SHP77 treated with DMSO at 0.1 percent for 48 hours (cell line): ENCODE data around the gene COBLL1.
"Not testable (repeated sequence)": the region's sequence is repeated elsewhere in the genome, so short reads cannot be mapped to it uniquely, and the experiment has no call there.

Experiments
- DNase-seq: peaks from one replicate; lab custom pipeline; 2025; lab: John Stamatoyannopoulos, UW

The COBLL1 gene

DNA sequence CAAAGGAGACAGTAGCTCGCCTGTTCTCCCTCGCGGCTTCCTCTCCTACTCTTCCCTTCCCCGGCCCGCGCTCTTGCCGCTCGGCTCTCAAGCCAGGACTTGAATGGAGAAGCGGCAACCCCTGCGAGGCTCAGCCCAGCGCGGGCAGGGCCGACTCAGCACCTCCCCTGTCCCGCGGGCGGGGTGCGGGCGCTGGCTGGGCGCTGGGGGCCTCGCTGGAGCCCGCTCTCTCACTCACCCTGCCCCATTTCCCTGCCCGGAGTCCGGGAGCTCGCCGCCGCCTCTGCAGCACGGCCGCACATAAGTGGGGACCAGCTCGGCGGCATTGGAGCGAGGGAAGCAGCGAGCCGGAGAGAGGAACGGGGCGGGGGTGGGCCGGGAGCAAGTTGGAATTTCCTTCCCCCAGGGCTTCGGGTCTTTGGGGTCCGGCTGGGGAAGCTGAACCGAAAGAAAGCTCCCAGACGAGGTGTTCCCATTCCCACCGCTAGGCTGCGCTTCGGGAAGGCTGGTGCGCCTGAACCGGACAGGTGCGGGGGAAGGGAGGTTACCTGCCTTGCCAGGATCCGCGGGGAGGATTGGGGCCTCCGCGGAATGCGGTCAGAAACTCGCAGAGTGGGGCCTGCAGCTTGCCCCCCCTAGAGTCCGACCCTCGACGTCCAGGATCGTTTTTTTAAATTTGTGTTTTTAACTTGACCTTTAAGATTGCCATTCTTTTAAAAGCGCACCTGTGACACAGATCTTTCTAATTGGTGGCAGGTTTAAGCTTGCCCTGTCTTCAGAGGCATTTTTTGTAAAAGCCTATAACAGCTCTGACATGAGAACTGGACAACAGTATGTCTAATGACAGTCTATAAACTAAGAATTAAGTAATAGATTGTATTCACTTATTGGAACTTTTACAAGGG is at the start of gene COBLL1:
Gene COBLL1, minus strand, starts transcription at position 105 of the 905 bp plus-strand sequence. CDS start 627 bp downstream, outside the sequence.
- DNase-seq: no peak

- DNase-seq: no peak
Measured at GRCh38 chr2:164890544-164890943, 48.9 kb upstream of the COBLL1 start.

- DNase-seq: no peak
Measured at GRCh38 chr2:164888592-164888991, 47.0 kb upstream of the COBLL1 start.

GRCh38 chr2:164887434-164888144 is 46.0 kb upstream of the COBLL1 start:
- DNase-seq: no peak

DNA sequence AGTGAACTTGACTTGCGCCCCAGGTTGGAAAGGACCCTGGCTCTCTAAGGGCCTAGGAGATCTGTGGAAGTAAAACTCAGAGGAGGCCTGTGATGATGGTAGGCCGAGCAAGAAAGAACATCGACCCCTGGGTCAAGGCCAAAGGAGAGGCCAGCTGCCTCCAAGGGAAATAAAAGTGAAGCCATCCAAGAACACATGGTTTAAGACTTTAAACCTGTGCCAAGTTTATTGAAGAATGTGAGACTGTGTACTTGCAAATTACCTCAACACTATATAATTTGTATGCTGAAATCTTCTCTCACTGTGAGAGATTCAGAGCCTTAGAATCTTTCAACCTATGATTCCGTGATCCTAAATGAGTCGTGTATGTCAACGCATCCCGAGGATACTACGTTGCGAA is 40.7 kb upstream of the COBLL1 start:
- no peak for DNase-seq

DNA sequence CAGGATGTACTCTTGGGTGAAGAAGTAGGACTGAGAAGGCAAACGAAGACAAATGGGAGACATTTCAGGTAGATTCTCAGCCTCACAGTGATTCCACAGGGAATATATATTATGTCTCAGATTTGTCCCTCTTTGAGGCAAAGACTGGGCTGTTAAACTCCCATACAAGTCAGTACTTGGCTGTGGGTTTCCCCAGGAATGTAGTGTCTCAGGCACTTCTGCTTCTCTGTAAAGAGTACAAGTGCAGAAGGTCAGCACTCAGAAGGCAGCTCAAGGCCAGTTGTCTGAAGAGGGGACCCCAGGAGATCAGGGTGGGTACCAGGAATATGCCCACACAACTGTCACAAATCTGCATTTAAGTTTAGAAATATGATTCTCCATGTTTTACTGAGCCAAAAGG is 39.9 kb upstream of the COBLL1 start:
- DNase-seq: no peak

GRCh38 chr2:164879901-164880535 is 38.4 kb upstream of the COBLL1 start:
- DNase-seq: no peak

- DNase-seq: no peak
Measured at GRCh38 chr2:164877927-164878326, 36.3 kb upstream of the COBLL1 start.

- no peak for DNase-seq
Measured at GRCh38 chr2:164877169-164877568, 35.5 kb upstream of the COBLL1 start.

DNA sequence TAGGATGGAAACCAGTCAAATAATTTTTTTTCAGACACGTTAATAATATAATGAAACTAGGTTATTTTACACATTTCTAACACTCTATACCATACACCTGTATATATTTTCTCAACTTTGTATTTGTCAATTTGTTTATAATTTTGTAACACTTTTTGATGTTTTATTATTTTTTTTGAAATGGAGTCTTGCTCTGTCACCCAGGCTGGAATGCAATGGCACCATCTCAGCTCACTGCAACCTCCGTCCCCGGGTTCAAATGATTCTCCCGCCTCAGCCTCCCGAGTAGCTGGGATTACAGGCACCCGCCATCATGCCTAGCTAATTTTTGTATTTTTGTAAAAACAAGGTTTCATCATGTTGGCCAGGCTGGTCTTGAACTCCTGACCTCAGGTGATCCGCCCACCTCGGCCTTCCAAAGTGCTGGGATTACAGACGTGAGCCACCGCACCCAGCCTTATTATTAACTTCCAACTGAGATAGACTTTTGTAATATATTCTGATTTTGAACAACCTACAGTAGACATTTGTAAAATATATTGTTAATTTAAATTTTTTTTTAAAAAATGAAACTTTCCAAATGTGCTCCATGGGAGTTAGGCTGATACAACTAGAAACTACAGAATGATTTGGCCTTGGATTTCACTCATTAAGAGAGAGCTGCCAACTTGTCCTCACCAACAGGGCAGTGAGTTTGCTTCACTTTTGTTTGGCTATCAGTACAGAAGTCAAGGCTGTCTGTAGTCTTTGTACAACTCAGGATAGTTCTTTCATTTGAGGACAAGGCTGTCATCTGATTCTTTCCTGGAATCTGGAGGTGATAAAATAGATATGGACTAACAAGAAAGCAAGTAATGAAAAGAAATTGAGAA is 33.9 kb upstream of the COBLL1 start:
- no peak for DNase-seq

DNA sequence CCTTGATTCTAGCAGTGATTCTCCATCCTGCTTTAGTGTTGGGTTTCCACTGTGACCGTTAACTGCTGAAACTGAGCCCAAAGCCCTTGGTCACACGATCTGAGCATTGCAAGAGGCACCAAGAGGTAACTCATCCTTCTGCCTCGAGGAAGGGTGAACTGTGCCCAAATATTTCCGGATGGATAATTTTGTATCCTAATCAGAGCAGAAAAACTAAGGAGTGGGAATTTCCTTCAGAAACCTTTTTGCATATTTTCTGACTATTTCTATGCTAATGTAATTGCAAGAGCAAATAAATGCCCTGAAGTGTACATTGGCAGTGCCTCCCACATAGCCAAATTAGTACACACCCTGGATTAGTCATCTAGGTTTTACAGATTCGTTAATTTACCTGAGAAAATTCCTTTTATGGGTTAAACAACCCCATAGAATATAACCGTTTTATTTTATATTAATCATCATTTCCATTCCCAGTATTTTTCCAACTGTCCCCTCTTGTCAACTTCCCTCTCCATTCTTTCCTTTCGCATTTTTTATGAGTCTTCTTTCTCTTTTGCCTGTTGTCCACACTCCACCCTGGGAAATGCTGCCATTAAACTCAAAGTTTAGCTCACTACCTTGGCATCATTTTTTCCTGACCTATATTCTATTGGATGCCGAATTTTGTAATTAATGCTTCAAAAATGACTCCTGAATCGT is 31.7 kb upstream of the COBLL1 start:
- no peak for DNase-seq

- no peak for DNase-seq
Measured at GRCh38 chr2:164871404-164871803, 29.8 kb upstream of the COBLL1 start.

DNA sequence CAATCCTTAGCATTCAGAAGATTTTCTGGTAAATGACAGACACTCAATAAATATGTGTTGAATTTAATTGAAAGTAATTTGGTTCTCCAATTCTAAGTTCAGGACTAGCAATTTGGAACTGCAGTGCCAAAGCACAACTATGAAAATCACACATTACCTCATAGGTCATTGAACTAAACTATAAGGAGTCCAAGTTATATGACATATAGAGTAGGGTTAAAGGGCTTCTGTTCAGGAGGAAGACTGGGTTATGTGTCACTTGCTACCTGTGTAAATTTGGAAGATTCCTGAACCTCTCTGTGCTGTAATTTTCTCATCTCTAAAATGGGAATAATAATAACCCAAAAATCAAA is 27.8 kb upstream of the COBLL1 start:
- DNase-seq: no peak

GRCh38 chr2:164868563-164869419 is 27.2 kb upstream of the COBLL1 start:
- DNase-seq: no peak

DNA sequence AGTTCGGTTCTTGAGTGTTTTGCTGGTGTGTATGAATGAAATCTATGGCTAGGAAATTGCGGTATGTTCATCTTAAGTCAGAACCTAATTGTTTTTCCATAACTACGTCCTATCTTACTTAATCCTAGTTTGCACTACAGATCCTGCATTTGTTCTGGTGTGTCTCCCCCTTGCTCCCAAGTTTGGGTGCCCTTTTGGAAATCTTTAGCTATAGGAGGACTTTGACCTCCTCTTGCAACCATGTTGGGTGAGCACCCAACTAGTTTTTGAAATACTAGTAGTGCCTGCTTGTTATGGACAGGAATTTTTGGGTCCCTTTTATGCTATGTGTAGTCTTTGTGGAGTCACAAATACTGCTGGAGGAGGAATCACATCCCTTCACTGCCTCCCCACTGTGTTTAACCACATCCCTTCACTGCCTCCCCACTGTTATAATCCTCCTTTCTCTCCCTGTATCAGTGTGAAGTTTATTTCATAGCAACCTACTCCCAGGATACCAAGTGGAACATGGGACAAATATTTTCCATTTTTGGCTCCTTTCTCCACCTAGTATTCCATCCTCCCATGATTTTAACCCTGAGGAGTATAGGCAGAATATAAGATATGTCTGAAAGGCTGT is 26.3 kb upstream of the COBLL1 start:
- no peak for DNase-seq

GRCh38 chr2:164866381-164866780 is 24.8 kb upstream of the COBLL1 start:
- DNase-seq: not testable (repeated sequence)

DNA sequence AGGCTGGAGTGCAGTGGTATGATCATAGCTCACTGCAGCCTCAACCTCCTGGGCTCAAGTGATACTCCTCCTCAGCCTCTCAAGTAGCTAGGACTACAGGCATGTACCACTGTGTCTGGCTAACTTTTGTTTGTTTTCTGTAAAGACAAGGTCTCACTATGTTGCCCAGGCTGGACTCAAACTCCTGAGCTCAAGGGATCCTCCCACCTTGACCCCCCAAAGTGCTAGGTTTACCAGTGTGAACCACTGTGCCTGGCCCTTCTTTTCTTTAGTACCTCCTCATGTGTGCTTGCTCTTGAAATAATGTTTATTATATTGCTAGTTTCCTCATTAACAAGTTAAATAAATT is 19.0 kb upstream of the COBLL1 start:
- no peak for DNase-seq

DNA sequence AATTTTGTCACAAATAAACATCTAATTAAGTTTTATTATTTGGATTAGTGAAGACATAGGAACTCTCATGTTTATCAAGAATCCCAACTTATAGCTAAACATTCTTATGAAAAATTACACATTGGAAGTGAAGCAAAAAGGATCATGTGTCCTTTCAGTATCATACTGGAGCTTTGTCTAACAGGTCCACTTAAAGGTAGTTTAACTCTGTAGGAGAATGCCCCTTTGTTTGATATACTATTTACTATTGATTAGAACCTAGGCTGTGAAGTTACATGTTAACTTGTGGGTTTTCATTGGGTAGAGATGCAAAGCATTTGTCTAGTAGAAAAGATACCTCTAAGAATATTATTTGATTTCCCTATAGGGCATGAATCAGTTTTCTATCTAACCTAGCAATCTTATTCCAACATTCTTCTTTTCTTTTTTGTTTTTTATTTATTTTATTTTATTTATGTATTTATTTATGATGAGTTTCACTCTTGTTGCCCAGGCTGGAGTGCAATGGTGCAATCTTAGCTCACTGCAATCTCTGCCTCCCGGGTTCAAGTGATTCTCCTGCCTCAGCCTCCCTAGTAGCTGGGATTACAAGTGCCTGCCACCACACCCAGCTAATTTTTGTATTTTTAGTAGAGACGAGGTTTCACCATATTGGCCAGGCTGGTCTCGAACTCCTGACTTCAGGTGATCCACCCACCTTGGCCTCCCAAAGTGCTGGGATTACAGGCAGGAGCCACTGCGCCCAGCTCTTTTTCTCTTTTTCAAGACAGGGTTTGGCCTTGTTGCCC is 18.5 kb upstream of the COBLL1 start:
- not testable (repeated sequence) for DNase-seq

- no peak for DNase-seq
Measured at GRCh38 chr2:164859251-164859818, 17.7 kb upstream of the COBLL1 start.
